OCI-LY7 (cell line): ENCODE measurements around the gene RIMKLB.

Source experiments
- CTCF ChIP-seq: fragments of 200-600 bp; sonication (generic); conservative IDR thresholded peaks from 2 replicates; pipeline ENCODE4 v1.5.1; 2014; ENCODE audit warnings: mild to moderate bottlenecking, antibody characterized with exemption, low read length, moderate library complexity, mixed read lengths
- EZH2phosphoT487 ChIP-seq: fragments of 200-600 bp; sonication (generic); IDR thresholded peaks from 2 replicates; pipeline ENCODE4 v1.6.1; 2018; ENCODE audit warnings: low read depth, borderline replicate concordance, mild to moderate bottlenecking, mixed run types, antibody characterized with exemption, low read length, moderate library complexity, mixed read lengths

GRCh38 chr12:8676651-8677050 is 21.1 kb upstream of the RIMKLB start:
- TF ChIP-seq CTCF = no peak
- no peak for TF ChIP-seq EZH2phosphoT487
